SH-SY5Y (cell line): ENCODE results near the gene SOCS1.

Experiments
- GATA2 ChIP-seq: IDR thresholded peaks from 2 replicates; pipeline ENCODE4 v1.6.1; 2011; ENCODE audit warnings: mild to moderate bottlenecking, low read depth, low read length
- GATA3 ChIP-seq: IDR thresholded peaks from 2 replicates; pipeline ENCODE4 v1.6.1; 2011; ENCODE audit warnings: low read depth, mild to moderate bottlenecking, low read length, moderate library complexity

The SOCS1 gene

DNA sequence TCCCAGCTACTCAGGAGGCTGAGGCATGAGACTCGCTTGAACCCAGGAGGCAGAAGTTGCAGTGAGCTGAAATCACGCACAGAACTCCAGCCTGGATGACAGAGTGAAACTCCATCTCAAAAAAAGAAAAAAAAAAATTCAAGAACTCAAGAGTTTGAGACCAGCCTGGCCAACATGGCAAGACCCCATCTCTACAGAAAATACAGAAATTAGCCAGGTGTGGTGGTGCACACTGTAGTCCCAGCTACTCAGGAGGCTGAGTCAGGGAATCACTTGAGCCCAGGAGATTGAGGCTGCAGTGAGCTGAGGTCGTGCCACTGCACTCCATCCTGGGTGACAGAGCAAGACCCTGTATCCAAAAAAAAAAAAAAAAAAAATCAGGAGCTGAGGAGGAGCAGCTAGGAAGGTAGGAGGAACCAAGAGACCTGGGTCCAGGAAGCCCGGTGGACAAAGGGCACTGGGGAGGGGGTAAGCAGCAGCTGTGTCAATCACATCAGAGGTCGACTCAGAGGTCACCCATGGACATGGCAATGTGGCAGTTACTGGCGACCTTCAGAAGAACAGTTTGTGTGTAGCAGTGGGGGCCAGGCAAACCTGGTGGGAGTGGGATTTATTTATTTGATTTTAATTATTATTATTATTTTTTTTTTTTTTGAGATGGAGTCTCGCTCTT lies 36.2 kb upstream of the SOCS1 start:
- no peak for TF ChIP-seq GATA2
- TF ChIP-seq GATA3, result no peak

DNA sequence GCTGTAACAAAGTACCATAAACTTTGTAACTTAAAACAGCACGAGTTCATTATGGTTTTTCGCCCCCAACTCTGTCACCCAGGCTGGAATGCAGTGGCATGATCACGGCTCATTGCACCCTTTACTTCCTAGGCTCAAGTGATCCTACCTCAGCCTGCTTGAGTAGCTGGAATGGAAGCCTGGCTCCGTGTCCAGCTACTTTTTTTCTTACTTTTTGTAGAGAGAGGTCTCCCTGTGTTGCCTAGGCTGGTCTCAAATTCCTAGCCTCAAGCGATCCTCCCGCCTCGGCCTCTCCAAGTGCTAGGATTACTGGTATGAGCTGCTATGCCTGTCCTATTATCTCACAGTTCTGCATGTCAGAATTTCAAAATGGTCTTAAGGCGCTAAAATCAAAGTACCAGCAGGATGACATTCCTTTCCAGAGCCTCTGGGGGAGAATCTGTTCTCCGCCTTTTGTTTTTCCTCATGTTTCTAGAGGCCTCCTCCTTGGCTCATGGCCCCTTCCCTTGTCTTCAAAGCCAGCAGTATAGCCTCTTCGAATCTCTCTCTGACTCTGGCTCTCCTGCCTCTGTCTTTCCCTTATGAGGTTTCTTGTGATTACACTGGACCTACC lies 35.2 kb upstream of the SOCS1 start:
- no peak for TF ChIP-seq GATA2
- no peak for TF ChIP-seq GATA3

- TF ChIP-seq GATA3, result no peak
- no peak for TF ChIP-seq GATA2
Measured at GRCh38 chr16:11290102-11290893, 34.3 kb upstream of the SOCS1 start.

DNA sequence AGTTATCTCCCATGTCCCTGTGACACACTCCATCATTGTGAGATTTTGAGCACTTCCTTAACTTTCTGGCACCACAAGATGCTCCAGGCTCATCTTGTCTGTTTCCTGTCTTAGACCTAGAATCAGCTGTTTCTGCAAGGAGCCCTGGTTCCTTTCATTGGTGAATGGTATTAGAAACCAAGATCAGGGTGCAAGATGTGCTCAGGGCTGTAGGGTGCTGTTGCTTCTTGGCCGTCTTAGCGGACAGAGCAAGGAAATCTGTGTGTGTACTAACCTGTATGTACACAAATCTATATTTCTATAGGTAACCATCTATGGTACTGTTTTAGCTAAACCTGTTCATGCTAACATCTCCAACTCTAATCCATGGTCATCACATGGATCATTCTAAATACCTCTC lies 33.2 kb upstream of the SOCS1 start:
- TF ChIP-seq GATA2 (no peak), GATA3 (no peak)

GRCh38 chr16:11285842-11286241 lies 29.8 kb upstream of the SOCS1 start:
- no peak for TF ChIP-seq GATA2

DNA sequence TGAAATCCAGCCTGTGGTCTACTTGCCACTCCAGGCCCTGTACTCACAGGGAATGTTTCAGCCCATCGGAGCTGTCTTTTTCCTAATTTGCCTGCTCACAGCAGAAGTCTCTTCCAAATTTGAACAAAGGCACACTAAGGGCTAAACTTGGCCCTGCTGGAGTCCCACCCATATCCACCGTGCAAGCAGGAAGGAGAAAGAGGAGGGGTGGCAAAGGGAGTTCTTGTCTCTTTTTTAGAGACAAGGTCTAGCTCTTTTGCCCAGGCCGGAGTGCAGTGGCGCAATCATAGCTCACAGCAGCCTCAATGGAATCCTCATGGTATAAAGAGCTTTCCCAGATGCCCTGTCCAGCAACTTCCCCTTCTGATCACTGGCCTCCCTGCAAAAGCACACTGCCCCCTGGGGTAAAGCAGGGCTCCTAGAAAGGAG lies 27.8 kb upstream of the SOCS1 start:
- TF ChIP-seq GATA2, result no peak
- TF ChIP-seq GATA3, result no peak

GRCh38 chr16:11280616-11281522 lies 24.9 kb upstream of the SOCS1 start, which contains the start of gene PRM1:
Gene PRM1, minus strand, starts transcription at chr16:11281330. Its CDS starts 92 bp downstream, at chr16:11281238.
- TF ChIP-seq GATA2, result no peak

GRCh38 chr16:11278681-11279628 lies 23.0 kb upstream of the SOCS1 start:
- no peak for TF ChIP-seq GATA2
- no peak for TF ChIP-seq GATA3

DNA sequence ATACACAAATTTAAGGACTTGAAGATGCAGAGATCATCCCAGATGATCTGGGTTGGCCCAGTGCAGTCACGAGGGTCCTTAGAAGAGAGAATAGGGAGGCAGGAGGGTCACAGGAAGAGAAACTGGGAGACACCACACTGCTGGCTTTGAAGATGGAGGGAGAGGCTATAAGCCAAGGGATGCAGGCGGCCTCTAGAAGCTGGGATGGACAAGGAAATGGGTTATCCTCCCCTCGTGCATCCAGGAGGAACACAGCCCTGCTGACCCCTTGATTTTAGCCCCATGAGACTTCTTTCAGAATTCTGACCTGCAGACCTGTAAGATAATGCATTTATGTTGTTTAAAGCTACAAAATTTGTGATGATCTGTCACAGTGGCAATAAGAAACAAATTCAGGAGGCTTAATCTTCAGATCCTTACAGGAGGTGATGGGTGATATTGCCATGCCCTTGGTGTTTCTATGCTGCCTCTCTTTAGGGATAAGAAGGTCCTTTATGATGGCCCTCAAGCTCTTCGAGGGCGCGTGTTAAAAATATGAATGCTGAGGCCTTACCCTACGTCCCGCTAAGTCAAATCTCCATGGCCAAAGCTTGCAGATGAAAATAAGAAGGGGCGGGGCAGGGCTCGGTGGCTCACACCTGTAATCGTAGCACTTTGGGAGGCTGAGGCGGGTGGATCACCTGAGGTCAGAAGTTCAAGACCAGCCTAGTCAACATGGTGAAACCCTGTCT lies 21.8 kb upstream of the SOCS1 start:
- TF ChIP-seq GATA2 (no peak), GATA3 (no peak)

DNA sequence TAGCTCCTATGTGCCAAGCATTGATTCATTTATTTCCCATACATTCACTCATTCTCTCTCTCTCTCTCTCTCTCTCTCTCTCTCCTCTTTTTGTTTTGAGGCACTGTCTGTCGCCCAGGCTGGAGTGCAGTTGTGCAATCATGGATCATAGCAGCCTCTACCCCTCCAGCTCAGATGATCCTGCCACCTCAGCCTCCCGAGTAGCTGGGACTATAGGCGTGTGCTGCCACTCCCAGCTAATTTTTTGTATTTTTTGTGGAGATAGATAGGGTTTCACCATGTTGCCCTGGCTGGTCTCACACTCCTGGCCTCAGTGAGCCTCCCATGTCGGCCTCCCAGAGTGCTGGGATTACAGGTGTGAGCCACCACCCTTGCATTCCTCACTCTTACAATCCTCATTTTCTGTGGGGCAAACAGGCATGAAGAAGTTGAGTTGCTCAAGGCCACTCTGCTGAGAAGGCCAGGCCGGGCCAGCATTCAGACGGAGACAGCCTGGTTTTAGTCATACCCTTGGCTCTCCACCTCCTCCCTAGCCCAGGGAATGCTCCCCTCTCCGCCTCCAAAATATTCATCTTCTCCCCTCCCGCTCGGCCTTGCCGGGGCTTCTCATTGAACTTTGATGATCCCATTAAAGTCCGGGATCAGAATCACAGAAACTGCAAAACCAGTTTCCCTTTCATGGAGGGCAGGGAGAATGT lies 21.0 kb upstream of the SOCS1 start:
- no peak for TF ChIP-seq GATA3
- TF ChIP-seq GATA2, result no peak

DNA sequence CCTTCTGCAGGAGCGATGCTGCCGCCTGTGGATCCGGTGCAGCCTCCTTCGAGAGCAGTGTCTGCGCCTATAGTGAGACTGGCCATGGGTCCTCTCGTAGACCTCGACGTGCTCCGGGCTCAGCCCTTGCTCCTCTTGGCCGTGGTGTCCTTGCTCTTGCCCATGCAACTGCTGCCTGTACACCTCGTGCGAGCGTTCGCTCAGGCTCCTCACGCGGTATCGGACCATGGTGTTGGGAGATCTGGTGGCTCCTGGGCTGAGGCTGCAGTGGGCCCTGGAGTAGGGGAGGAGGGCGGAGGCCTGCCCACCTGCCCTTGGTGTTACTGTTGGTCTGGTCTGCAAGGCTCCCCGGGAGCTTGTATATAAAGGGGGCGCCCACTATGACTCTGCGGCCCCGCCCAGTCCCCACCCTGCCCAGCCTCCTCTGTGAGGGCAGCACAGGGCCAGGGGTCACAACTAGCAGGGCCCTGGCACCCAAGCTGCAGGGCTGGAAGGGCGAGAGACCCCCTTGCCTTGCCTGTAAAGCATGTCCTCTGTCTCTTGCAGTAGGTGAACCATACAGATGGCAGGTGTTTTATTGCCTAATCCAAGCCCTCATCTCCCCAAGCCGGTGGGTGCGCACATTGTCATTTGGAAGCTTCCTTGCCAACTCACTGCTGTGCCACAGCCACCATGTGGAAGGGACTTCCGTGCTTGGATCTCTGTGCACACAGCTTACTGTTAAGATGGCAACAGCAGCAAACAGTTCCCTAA lies 20.3 kb upstream of the SOCS1 start, which contains the start of gene PRM2:
Gene PRM2 (minus strand): TSS at position 338 of the 753 bp plus-strand sequence. CDS start 110 bp downstream, at position 228.
- TF ChIP-seq GATA3 (no peak), GATA2 (no peak)
